ENCODE measurements around the gene HPRT1.

Gene HPRT1

GRCh38 chrX:134476284-134476683 lies 16.3 kb downstream of the HPRT1 start:
- DNase-seq (ENCODE audit: low read depth in 2 of 2): no peak

GRCh38 chrX:134478374-134478773 lies 18.4 kb downstream of the HPRT1 start:
- DNase-seq (ENCODE audit: low read depth in 2 of 2): no peak

GRCh38 chrX:134480061-134480460 lies 20.1 kb downstream of the HPRT1 start:
- no peak for DNase-seq (ENCODE audit: low read depth in 2 of 2)

GRCh38 chrX:134481339-134481738 lies 21.4 kb downstream of the HPRT1 start:
- no peak for DNase-seq (ENCODE audit: low read depth in 2 of 2)

- DNase-seq (ENCODE audit: low read depth in 2 of 2): no peak
These were observed 22.4 kb downstream of the HPRT1 start for GRCh38 chrX:134482371-134482770.

GRCh38 chrX:134484039-134484438 lies 24.1 kb downstream of the HPRT1 start:
- DNase-seq (ENCODE audit: low read depth in 2 of 2): no peak

GRCh38 chrX:134501941-134502340 lies 42.0 kb downstream of the HPRT1 start:
- no peak for DNase-seq (ENCODE audit: low read depth in 2 of 2)

- DNase-seq (ENCODE audit: low read depth in 2 of 2): no peak
These were observed 42.7 kb downstream of the HPRT1 start for GRCh38 chrX:134502686-134503085.

- no peak for DNase-seq (ENCODE audit: low read depth in 2 of 2)
These were observed 52.6 kb downstream of the HPRT1 start for GRCh38 chrX:134512566-134512965.

GRCh38 chrX:134513091-134513490 lies 53.1 kb downstream of the HPRT1 start:
- DNase-seq (ENCODE audit: low read depth in 2 of 2): no peak

GRCh38 chrX:134520860-134521390 lies 61.0 kb downstream of the HPRT1 start:
- no peak for DNase-seq (ENCODE audit: low read depth in 2 of 2)

- no peak for DNase-seq (ENCODE audit: low read depth in 2 of 2)
These were observed 64.2 kb downstream of the HPRT1 start for GRCh38 chrX:134524181-134524580.

GRCh38 chrX:134525086-134525792 lies 65.3 kb downstream of the HPRT1 start:
- no peak for DNase-seq (ENCODE audit: low read depth in 2 of 2)

- no peak for DNase-seq (ENCODE audit: low read depth in 2 of 2)
These were observed 66.4 kb downstream of the HPRT1 start for GRCh38 chrX:134526399-134526798.

GRCh38 chrX:134528960-134529359 lies 69.0 kb downstream of the HPRT1 start:
- DNase-seq (ENCODE audit: low read depth in 2 of 2): no peak

GRCh38 chrX:134529481-134529880 lies 69.5 kb downstream of the HPRT1 start:
- no peak for DNase-seq (ENCODE audit: low read depth in 2 of 2)

GRCh38 chrX:134530845-134531244 lies 70.9 kb downstream of the HPRT1 start:
- DNase-seq (ENCODE audit: low read depth in 2 of 2): no peak

GRCh38 chrX:134533352-134533751 lies 73.4 kb downstream of the HPRT1 start:
- no peak for DNase-seq (ENCODE audit: low read depth in 2 of 2)

- no peak for DNase-seq (ENCODE audit: low read depth in 2 of 2)
These were observed 74.0 kb downstream of the HPRT1 start for GRCh38 chrX:134533952-134534351.

- DNase-seq (ENCODE audit: low read depth in 2 of 2): no peak
These were observed 77.4 kb downstream of the HPRT1 start for GRCh38 chrX:134537179-134537955.

- no peak for DNase-seq (ENCODE audit: low read depth in 2 of 2)
These were observed 78.4 kb downstream of the HPRT1 start for GRCh38 chrX:134538316-134538715.

- no peak for DNase-seq (ENCODE audit: low read depth in 2 of 2)
These were observed 81.9 kb downstream of the HPRT1 start for GRCh38 chrX:134541906-134542305.

- DNase-seq (ENCODE audit: low read depth in 2 of 2): no peak
These were observed 82.5 kb downstream of the HPRT1 start for GRCh38 chrX:134542485-134542884.
